MM.1S (cell line): Measurements from ENCODE around the gene FAM117A.

Experiments used
- DNase-seq: peaks from one replicate; pipeline ENCODE4 v3.0.0-alpha.2; 2015
- H2AFZ ChIP-seq: fragments of 300-600 bp; sonication (generic); 2 replicates; pipeline ENCODE4 v1.6.0; 2016; ENCODE audit warnings: antibody characterized with exemption, low read length
- H3F3A ChIP-seq: fragments of 300-600 bp; sonication (generic); 2 replicates; pipeline ENCODE4 v1.6.1; 2016; ENCODE audit warnings: mild to moderate bottlenecking, antibody characterized with exemption, low read length, moderate library complexity, mixed read lengths; ENCODE audit not compliant: insufficient read depth
- H3K27ac ChIP-seq: fragments of 300-600 bp; sonication (generic); 2 replicates; pipeline ENCODE4 v1.5.1; 2016; ENCODE audit warnings: mild to moderate bottlenecking, low read length
- H3K27me3 ChIP-seq: fragments of 300-600 bp; sonication (generic); replicated peaks from 2 replicates; pipeline ENCODE4 v1.6.0; 2016; ENCODE audit warnings: low read length; ENCODE audit not compliant: insufficient read depth
- H3K36me3 ChIP-seq: fragments of 300-600 bp; sonication (generic); replicated peaks from 2 replicates; pipeline ENCODE4 v1.6.1; 2016; ENCODE audit warnings: mild to moderate bottlenecking, low read length, mixed read lengths; ENCODE audit not compliant: insufficient read depth
- H3K4me1 ChIP-seq: fragments of 300-600 bp; sonication (generic); 2 replicates; pipeline ENCODE4 v1.6.1; 2016; ENCODE audit warnings: low read length, mixed read lengths
- H3K4me2 ChIP-seq: fragments of 300-600 bp; sonication (generic); 2 replicates; pipeline ENCODE4 v1.6.0; 2016; ENCODE audit warnings: low read depth, low read length
- H3K4me3 ChIP-seq: fragments of 300-600 bp; sonication (generic); 2 replicates; pipeline ENCODE4 v1.5.1; 2016; ENCODE audit warnings: low read length, mixed read lengths
- H3K79me2 ChIP-seq: fragments of 300-600 bp; sonication (generic); 2 replicates; pipeline ENCODE4 v1.6.1; 2016; ENCODE audit warnings: mixed run types, low read length, mixed read lengths
- H3K9ac ChIP-seq: fragments of 300-600 bp; sonication (generic); 2 replicates; pipeline ENCODE4 v1.6.1; 2016; ENCODE audit warnings: low read length, mixed read lengths
- H3K9me2 ChIP-seq: fragments of 300-600 bp; sonication (generic); replicated peaks from 2 replicates; pipeline ENCODE4 v1.6.1; 2016; ENCODE audit warnings: mild to moderate bottlenecking, low read length, mixed read lengths; ENCODE audit not compliant: insufficient read depth
- H3K9me3 ChIP-seq: fragments of 300-600 bp; sonication (generic); replicated peaks from 2 replicates; pipeline ENCODE4 v1.6.1; 2016; ENCODE audit warnings: mild to moderate bottlenecking, low read length, mixed read lengths; ENCODE audit not compliant: insufficient read depth
- H4K20me1 ChIP-seq: fragments of 300-600 bp; sonication (generic); 2 replicates; pipeline ENCODE4 v1.6.1; 2016; ENCODE audit warnings: mild to moderate bottlenecking, low read length, moderate library complexity, mixed read lengths; ENCODE audit not compliant: insufficient read depth
- CTCF ChIP-seq: fragments of 300-600 bp; sonication (generic); IDR thresholded peaks from 2 replicates; pipeline ENCODE4 v1.5.1; 2016; ENCODE audit warnings: antibody characterized with exemption, low read length, mixed read lengths
- EZH2 ChIP-seq: fragments of 300-600 bp; sonication (generic); optimal IDR thresholded peaks from 2 replicates; pipeline ENCODE3; 2017; ENCODE audit warnings: low read depth, mild to moderate bottlenecking, antibody characterized with exemption, low read length, mixed read lengths
- EZH2phosphoT487 ChIP-seq: fragments of 300-600 bp; sonication (generic); IDR thresholded peaks from 2 replicates; pipeline ENCODE4 v1.6.1; 2018; ENCODE audit warnings: antibody characterized with exemption, low read length

Gene FAM117A

GRCh38 chr17:49752508-49752907 lies 11.4 kb downstream of the FAM117A start:
- Histone ChIP-seq H3K9ac (no peak overlapping the region), H3K79me2 (peaks cover 87% of the 10 kb centered on the region), H3K9me2 (no peaks in the 10 kb centered on the region), H3K36me3 (no peaks in the 10 kb centered on the region), H3K9me3 (no peaks in the 10 kb centered on the region), H3K4me1 (peaks cover 40% of the 10 kb centered on the region), H4K20me1 (no peaks in the 10 kb centered on the region), H3F3A (peaks cover 28% of the 10 kb centered on the region), H3K4me2 (no peak overlapping the region), H3K4me3 (no peak overlapping the region), H3K27me3 (no peaks in the 10 kb centered on the region), H2AFZ (no peak overlapping the region), H3K27ac (no peak overlapping the region)
- TF ChIP-seq EZH2phosphoT487 (no peak), CTCF (no peak)
- DNase-seq, result no peak

DNA sequence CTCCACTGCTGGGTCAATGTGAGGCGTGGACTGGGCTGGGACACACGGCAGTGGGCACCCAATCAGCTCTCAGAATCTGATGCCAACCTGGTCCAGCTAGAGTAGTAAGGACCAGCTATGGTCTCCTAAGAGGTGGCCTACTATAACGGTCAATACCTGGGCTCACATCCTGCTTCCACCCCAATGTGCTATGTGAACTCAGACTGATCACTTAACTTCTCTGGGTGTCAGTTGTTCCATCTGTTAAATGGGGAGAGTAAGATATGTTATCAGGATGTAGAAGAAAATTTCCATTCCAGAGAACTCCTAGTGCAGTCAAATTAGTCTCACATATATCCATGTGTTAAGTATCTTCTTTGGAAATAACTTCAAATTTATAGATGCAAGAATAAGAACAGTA lies 14.2 kb downstream of the FAM117A start:
- H3F3A ChIP-seq, result peaks cover 44% of the 10 kb centered on the region
- H4K20me1 ChIP-seq, result no peaks in the 10 kb centered on the region
- no peak overlapping the region for H2AFZ ChIP-seq
- H3K9me3 ChIP-seq, result no peaks in the 10 kb centered on the region
- peak overlapping the region; percentile 96; the same call in 1 of the 2 replicates for H3K27ac ChIP-seq
- no peaks in the 10 kb centered on the region; the same call in 1 of the 2 replicates for H3K36me3 ChIP-seq
- DNase-seq, result no peak
- no peaks in the 10 kb centered on the region for H3K27me3 ChIP-seq
- peaks cover 82% of the 10 kb centered on the region for H3K79me2 ChIP-seq
- no peak for TF ChIP-seq EZH2phosphoT487
- TF ChIP-seq EZH2, result no peak
- TF ChIP-seq CTCF, result no peak
- H3K4me2 ChIP-seq, result peak overlapping the region; percentile 92
- H3K4me1 ChIP-seq, result peaks cover 39% of the 10 kb centered on the region
- no peak overlapping the region for H3K9ac ChIP-seq
- H3K4me3 ChIP-seq, result no peak overlapping the region
- no peaks in the 10 kb centered on the region for H3K9me2 ChIP-seq

DNA sequence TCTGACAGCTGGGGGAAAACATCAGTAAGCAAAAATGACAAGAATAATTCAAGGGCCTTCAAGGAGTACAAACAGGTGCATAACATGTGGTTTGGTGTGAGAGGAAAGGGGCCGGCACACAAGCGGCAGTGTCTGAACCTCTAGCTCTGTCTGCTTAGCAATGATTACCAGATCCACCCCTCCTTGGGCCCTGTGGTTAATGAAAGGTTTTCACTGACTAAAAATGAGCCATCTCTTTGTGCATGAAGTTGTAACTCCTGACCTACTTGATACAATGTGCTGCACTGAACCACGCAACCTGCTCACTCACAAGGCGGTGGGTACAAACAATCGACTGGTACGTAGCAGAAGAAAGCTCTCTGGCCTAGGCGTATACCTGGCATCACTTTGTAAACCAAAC lies 15.1 kb downstream of the FAM117A start:
- peak; percentile 93 for DNase-seq
- H3K9ac ChIP-seq, result peak overlapping the region; percentile 89
- no peak overlapping the region for H3K4me3 ChIP-seq
- H3F3A ChIP-seq, result peaks cover 44% of the 10 kb centered on the region
- H4K20me1 ChIP-seq, result no peaks in the 10 kb centered on the region
- TF ChIP-seq CTCF, result no peak
- no peak for TF ChIP-seq EZH2
- no peak for TF ChIP-seq EZH2phosphoT487
- no peaks in the 10 kb centered on the region for H3K27me3 ChIP-seq
- H3K9me2 ChIP-seq, result no peaks in the 10 kb centered on the region
- peak overlapping the region; percentile 96 for H3K27ac ChIP-seq
- peak overlapping the region; percentile 92 for H3K4me2 ChIP-seq
- peaks cover 82% of the 10 kb centered on the region for H3K79me2 ChIP-seq
- H2AFZ ChIP-seq, result no peak overlapping the region
- peaks cover 39% of the 10 kb centered on the region for H3K4me1 ChIP-seq
- H3K36me3 ChIP-seq, result no peaks in the 10 kb centered on the region; the same call in 1 of the 2 replicates
- no peaks in the 10 kb centered on the region for H3K9me3 ChIP-seq
